ENCODE measurements around the gene MOCS1. TPM values are rescaled to one million over a fixed set of nuclear protein-coding genes. Genes with fewer than 3 reads are reported as not detected.

Gene MOCS1
- total RNA-seq, 3 donors from 2014 or later (not counting 1 experiment from before 2014, with no cell fraction given) = 0.60 to 1.6 (median 1.5) TPM

DNA sequence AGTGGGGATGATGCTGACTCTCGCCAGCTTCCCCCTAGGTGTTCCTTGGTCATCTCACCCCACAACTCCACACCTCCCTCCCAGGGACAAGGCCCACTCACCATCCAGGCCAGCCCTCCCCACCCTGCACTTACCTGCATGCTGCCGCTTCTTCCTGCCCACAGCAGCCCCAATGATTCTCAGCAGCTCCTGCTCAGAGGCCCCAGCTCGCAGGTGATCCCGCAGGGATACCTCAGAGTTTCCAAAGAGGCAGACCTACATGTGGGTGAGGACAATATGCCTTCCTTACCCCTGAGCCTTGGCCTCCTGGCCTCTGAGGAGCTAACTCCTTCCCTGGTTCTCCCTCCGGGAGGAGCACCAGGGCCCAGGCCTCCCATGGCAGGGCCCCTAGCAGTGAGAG, 24.6 kb downstream of the MOCS1 start:
- H3K4me1 ChIP-seq (ENCODE audit: control insufficient read depth, insufficient read depth, low read length) = no peaks in the 10 kb centered on the region
- H3K27me3 Mint-ChIP-seq (ENCODE audit: low read depth in 2 of 2) = no peaks in the 10 kb centered on the region
- H3K4me1 Mint-ChIP-seq = no peaks in the 10 kb centered on the region
- no peaks in the 10 kb centered on the region for H3K27me3 ChIP-seq (ENCODE audit: control insufficient read depth, insufficient read depth, low read length)
- no peak overlapping the region for H3K4me3 ChIP-seq (ENCODE audit: low read length)
- H3K36me3 ChIP-seq (ENCODE audit: control insufficient read depth, insufficient read depth, low read length) = no peaks in the 10 kb centered on the region
- ATAC-seq (no peak), DNase-seq (no peak)
- H3K4me3 Mint-ChIP-seq = no peak overlapping the region
- H3K9me3 ChIP-seq (ENCODE audit: control insufficient read depth, insufficient read depth, low read length) = no peaks in the 10 kb centered on the region
- 94% methylated on average over 3 of the region's 5 CpGs for WGBS (ENCODE audit: insufficient coverage)
- no peak for TF ChIP-seq CTCF (IDR thresholded peaks at IDR 0.05)
- intact Hi-C loops (cut with micrococcal nuclease) = no loop called here
- no peak overlapping the region for H3K27ac ChIP-seq (ENCODE audit: low read length)
- H3K9me3 Mint-ChIP-seq = no peaks in the 10 kb centered on the region
- no peaks in the 10 kb centered on the region for H3K36me3 Mint-ChIP-seq
- H3K27ac Mint-ChIP-seq = no peak overlapping the region

DNA sequence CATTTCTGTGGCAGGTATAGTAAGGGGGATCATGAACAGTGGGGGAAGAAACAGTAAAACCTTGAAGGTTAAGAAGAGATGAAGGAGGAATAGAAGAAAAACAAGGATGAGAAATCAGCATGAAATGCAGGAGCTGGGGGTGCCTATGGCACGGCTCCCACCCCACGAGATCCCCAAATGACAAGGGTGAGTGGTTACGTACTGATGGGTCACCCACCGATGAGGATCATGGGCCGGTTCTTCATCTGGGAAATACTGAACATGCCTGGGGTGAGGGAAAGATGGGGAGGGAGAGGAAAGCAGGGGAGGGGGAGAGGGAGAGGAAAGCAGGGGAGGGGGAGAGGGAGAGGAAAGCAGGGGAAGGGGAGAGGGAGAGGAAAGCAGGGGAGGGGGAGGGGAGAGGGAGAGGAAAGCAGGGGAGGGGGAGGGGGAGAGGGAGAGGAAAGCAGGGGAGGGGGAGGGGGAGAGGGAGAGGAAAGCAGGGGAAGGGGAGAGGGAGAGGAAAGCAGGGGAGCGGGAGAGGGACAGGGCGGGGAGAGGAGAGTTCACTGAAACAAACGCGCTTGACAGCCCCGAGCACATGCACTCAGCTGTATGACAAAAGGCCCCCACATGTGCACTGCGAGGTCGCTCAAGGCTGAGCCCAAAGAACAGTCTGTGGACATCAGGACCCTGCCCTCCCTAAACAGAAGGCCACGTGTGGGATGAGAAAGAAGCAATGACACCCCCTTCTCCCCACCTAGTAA, 25.3 kb downstream of the MOCS1 start:
- no peak overlapping the region for H3K27ac ChIP-seq (ENCODE audit: low read length)
- no peaks in the 10 kb centered on the region for H3K4me1 ChIP-seq (ENCODE audit: control insufficient read depth, insufficient read depth, low read length)
- H3K4me3 Mint-ChIP-seq = no peak overlapping the region
- no peaks in the 10 kb centered on the region for H3K9me3 ChIP-seq (ENCODE audit: control insufficient read depth, insufficient read depth, low read length)
- H3K27me3 ChIP-seq (ENCODE audit: control insufficient read depth, insufficient read depth, low read length) = no peaks in the 10 kb centered on the region
- H3K36me3 Mint-ChIP-seq = no peaks in the 10 kb centered on the region
- H3K27me3 Mint-ChIP-seq (ENCODE audit: low read depth in 2 of 2) = no peaks in the 10 kb centered on the region
- ATAC-seq = no peak
- H3K4me1 Mint-ChIP-seq = no peaks in the 10 kb centered on the region
- no peak overlapping the region for H3K4me3 ChIP-seq (ENCODE audit: low read length)
- TF ChIP-seq CTCF (IDR thresholded peaks at IDR 0.05) = no peak
- WGBS (ENCODE audit: insufficient coverage) = 91% methylated on average over 13 of the region's 13 CpGs
- no peaks in the 10 kb centered on the region for H3K36me3 ChIP-seq (ENCODE audit: control insufficient read depth, insufficient read depth, low read length)
- intact Hi-C loops (cut with micrococcal nuclease) = no loop called here
- H3K27ac Mint-ChIP-seq = no peak overlapping the region
- no peaks in the 10 kb centered on the region for H3K9me3 Mint-ChIP-seq
- no peak for DNase-seq

DNA sequence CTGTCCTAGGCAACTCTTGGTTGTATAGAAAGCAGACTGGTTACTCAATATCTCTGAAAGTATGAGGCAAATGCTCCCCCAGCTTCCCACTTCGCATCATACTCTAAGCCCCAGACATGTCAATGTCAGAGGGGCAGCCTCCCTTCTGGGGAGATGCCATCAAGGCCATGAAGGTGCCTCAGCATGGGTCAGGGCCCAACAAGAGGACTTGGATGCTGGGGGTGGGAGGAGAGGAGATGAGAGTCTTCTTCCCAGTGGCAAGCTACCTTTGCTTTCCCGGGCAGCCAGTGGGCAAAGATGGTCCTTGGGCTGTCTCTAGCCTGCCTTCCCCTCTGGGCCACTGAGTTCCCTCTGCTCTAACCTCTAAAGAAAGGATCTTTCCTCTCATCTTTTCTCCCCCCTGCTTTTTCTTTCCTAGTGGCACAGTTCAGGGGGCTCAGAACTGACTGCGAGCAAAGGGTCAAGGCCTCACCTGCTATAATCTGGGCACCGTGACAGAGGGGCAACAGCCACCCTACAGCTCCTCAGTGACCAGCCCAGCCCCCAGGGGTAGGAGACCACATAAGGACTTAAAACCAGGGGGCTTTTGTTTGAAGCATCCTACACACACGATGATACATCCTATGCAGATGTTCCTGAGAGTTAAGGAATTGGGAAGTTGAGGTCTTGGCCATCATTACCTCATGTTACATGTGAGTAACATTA, 26.2 kb downstream of the MOCS1 start:
- no peak for TF ChIP-seq CTCF (IDR thresholded peaks at IDR 0.05)
- H3K27ac ChIP-seq (ENCODE audit: low read length) = no peak overlapping the region
- no peak overlapping the region for H3K4me3 ChIP-seq (ENCODE audit: low read length)
- Mint-ChIP-seq H3K9me3 (no peaks in the 10 kb centered on the region), H3K4me1 (no peaks in the 10 kb centered on the region), H3K27ac (no peak overlapping the region), H3K36me3 (no peaks in the 10 kb centered on the region), H3K4me3 (no peak overlapping the region), H3K27me3 (ENCODE audit: low read depth in 2 of 2) (no peaks in the 10 kb centered on the region)
- WGBS (ENCODE audit: insufficient coverage) = 83% methylated on average over 5 of the region's 5 CpGs
- intact Hi-C loops (cut with micrococcal nuclease) = no loop called here
- H3K9me3 ChIP-seq (ENCODE audit: control insufficient read depth, insufficient read depth, low read length) = no peaks in the 10 kb centered on the region
- no peaks in the 10 kb centered on the region for H3K4me1 ChIP-seq (ENCODE audit: control insufficient read depth, insufficient read depth, low read length)
- no peaks in the 10 kb centered on the region for H3K27me3 ChIP-seq (ENCODE audit: control insufficient read depth, insufficient read depth, low read length)
- no peaks in the 10 kb centered on the region for H3K36me3 ChIP-seq (ENCODE audit: control insufficient read depth, insufficient read depth, low read length)
- DNase-seq = no peak
- ATAC-seq = no peak
